Activated naive CD8-positive, alpha-beta T cell treated with anti-CD3 and anti-CD28 coated beads, Interleukin-2, amount 10 ng/mL, durations not matched to agents 7 days and 5 days (primary cell): ENCODE measurements around the gene GOLGA8B. TPM values are rescaled to one million over a fixed set of nuclear protein-coding genes. Genes with fewer than 3 reads are reported as not detected.
A peak's percentile ranks its signal among the peaks of the same experiment; 100 is the strongest.
"Not testable (repeated sequence)": the region's sequence is repeated elsewhere in the genome, so short reads cannot be mapped to it uniquely, and the experiment has no call there.

ENCODE experiments used
- ATAC-seq: fragments of 150-1000 bp; cut with Tn5 transposase; one replicate; pipeline ENCODE4 v1.10.0; 2021; ENCODE audit warnings: low read depth, moderate library complexity
- POLR2A ChIA-PET: fragments of 350-600 bp; sonication (Branson Sonifier 250); formaldehyde crosslinking; loops from one replicate; lab custom pipeline; 2021; ENCODE audit warnings: antibody characterized with exemption; lab: Charles Lee
- DNase-seq: peaks from one replicate; pipeline ENCODE4 v3.0.0; 2021
- H3K27ac Mint-ChIP-seq: one replicate; pipeline ENCODE4 v1.8.0; 2022; ENCODE audit warnings: mild to moderate bottlenecking, mixed read lengths
- H3K27me3 Mint-ChIP-seq: one replicate; pipeline ENCODE4 v1.8.0; 2022; ENCODE audit warnings: mild to moderate bottlenecking, moderate library complexity, mixed read lengths
- H3K36me3 Mint-ChIP-seq: one replicate; pipeline ENCODE4 v1.8.0; 2021; ENCODE audit warnings: mild to moderate bottlenecking, mixed read lengths
- H3K4me1 Mint-ChIP-seq: one replicate; pipeline ENCODE4 v1.8.0; 2021; ENCODE audit warnings: mixed read lengths
- H3K4me3 Mint-ChIP-seq: one replicate; pipeline ENCODE4 v1.8.0; 2022; ENCODE audit warnings: mild to moderate bottlenecking, moderate library complexity, mixed read lengths
- H3K9me3 Mint-ChIP-seq: one replicate; pipeline ENCODE4 v1.8.0; 2021; ENCODE audit warnings: mixed read lengths
- total RNA-seq, 2 experiments: library from RNA; stranded (reverse); gene quantifications; one replicate each; pipeline ENCODE4 v1.2.3, GENCODE V29; 2021

GOLGA8B gene, protein sequence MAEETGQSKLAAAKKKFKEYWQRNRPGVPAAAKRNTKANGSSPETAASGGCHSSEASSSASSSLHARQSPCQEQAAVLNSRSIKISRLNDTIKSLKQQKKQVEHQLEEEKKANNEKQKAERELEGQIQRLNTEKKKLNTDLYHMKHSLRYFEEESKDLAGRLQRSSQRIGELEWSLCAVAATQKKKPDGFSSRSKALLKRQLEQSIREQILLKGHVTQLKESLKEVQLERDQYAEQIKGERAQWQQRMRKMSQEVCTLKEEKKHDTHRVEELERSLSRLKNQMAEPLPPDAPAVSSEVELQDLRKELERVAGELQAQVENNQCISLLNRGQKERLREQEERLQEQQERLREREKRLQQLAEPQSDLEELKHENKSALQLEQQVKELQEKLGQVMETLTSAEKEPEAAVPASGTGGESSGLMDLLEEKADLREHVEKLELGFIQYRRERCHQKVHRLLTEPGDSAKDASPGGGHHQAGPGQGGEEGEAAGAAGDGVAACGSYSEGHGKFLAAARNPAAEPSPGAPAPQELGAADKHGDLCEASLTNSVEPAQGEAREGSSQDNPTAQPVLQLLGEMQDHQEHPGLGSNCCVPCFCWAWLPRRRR
- 100 to 1,000 TPM; 371 to 410 TPM for total RNA-seq

DNA sequence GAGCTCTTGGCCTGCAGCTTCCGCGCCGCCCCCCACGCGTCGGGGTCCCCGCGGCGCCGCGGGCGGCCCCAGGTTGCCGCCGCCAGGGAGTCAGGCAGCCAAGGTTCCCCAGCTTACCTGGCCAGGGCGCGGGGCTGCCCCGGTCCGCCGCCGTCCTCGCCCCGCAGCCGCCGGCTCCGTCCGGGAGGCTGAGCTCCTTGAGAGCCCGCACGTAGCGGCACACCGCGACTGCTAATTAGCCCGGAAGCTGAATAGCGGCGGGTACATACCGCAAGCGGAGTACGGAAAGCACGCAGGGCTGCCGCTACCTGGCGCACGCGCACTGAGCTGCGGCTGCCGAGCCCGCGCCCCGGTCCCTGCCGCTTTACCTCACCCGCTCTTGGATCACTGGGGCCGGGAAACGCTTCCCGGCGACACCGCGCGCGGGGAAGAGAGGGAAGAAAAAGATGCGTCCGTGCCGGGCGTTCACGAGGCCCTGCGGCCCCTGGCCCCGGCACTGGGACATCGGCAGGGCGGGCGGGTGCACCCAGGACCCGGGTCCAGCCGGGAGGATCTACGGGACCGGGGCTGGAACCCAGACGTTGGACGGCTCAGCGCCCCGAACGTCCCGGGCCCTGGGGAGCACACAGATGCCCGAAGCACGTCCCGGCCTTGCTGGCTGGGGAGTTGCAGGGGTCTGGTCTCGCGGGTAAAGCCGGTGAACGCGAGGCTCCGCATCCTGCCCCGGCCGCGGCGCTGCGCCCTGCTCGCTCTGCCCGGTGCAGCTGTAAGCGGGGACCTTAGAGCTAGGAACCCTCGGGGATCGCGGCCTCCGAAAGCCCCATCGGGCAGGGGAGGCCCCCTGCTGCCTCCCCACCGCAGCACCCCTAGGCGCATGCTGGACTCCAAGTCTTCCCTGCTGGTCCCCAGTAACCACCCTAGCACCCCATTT is at the start of gene GOLGA8B:
Gene GOLGA8B, minus strand, starts transcription at position 253 of the 931 bp plus-strand sequence. CDS start 47,739 bp downstream, outside the sequence.
- Mint-ChIP-seq H3K27me3 (peaks cover 24% of the 10 kb centered on the region), H3K9me3 (no peaks in the 10 kb centered on the region), H3K36me3 (peaks cover 6% of the 10 kb centered on the region), H3K27ac (peak within 1 kb of the TSS; percentile 90), H3K4me3 (peak within 1 kb of the TSS; percentile 92), H3K4me1 (peaks cover 31% of the 10 kb centered on the region)
- POLR2A ChIA-PET: interaction anchor here (1.0 to 3.1 kb wide), 10 partner anchors 69 to 386 kb away, joined by 3 to 27 read pairs (median 5); partner anchors contain the start of genes AQR, GOLGA8A, KATNBL1 and LPCAT4
- peak; percentile 88 for DNase-seq
- ATAC-seq: peak; percentile 72

DNA sequence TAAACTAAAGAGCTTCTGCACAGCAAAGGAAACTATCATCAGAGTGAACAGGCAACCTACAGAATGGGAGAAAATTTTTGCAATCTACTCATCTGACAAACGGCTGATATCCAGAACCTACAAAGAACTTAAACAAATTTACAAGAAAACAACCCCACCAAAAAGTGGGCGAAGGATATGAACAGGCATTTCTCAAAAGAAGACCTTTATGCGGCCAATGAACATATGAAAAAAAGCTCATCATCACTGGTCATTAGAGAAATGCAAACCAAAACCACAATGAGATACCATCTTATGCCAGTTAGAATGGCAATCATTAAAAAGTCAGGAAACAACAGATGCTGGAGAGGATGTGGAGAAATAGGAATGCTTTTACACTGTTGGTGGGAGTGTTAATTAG is 49.7 kb upstream of the GOLGA8B start:
- H3K4me3 Mint-ChIP-seq, H3K27ac Mint-ChIP-seq, ATAC-seq, H3K36me3 Mint-ChIP-seq, POLR2A ChIA-PET, DNase-seq, H3K4me1 Mint-ChIP-seq, H3K9me3 Mint-ChIP-seq: not testable (repeated sequence)
- H3K27me3 Mint-ChIP-seq: peaks cover 17% of the 10 kb centered on the region

- Mint-ChIP-seq H3K27ac (no peak overlapping the region), H3K4me1 (no peaks in the 10 kb centered on the region), H3K4me3 (no peak overlapping the region), H3K36me3 (no peaks in the 10 kb centered on the region), H3K27me3 (peaks cover 31% of the 10 kb centered on the region), H3K9me3 (peaks cover 2% of the 10 kb centered on the region)
- POLR2A ChIA-PET: interaction anchor here (0.5 kb wide), 1 partner anchor 570 kb away, joined by 3 read pairs; no protein-coding TSS in a partner anchor
- ATAC-seq (no peak), DNase-seq (no peak)
Measured at GRCh38 chr15:34628577-34629152, 45.2 kb upstream of the GOLGA8B start.

- DNase-seq (no peak), ATAC-seq (no peak)
- H3K9me3 Mint-ChIP-seq: no peaks in the 10 kb centered on the region
- no peak overlapping the region for H3K27ac Mint-ChIP-seq
- H3K4me3 Mint-ChIP-seq: no peak overlapping the region
- POLR2A ChIA-PET: no interaction called here
- no peaks in the 10 kb centered on the region for H3K36me3 Mint-ChIP-seq
- H3K27me3 Mint-ChIP-seq: peaks cover 39% of the 10 kb centered on the region
- peaks cover 6% of the 10 kb centered on the region for H3K4me1 Mint-ChIP-seq
Measured at GRCh38 chr15:34625007-34625406, 41.6 kb upstream of the GOLGA8B start.

GRCh38 chr15:34621675-34622074 is 38.2 kb upstream of the GOLGA8B start:
- POLR2A ChIA-PET: no interaction called here
- H3K9me3 Mint-ChIP-seq: no peaks in the 10 kb centered on the region
- H3K27me3 Mint-ChIP-seq: peaks cover 50% of the 10 kb centered on the region

DNA sequence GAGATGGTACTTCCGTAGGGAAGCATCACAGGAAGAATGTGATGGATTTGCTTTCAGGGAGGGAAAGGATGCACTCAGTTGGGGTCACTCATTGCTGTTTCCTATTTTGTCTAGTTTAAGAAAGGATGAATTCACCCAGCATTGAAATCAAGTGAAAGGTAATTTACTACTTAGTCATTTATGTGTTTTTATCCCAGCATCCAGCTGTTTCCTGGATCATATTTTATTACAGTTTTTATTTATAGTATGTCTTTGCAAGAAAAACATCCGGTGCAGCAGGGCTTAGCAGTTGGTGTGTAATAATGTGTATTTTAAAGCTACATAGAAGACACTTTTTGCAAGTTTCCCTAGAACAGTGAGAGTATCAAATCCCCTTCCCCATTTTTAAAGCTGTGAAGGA is 37.4 kb upstream of the GOLGA8B start:
- Mint-ChIP-seq H3K4me3 (no peak overlapping the region), H3K27me3 (peaks cover 50% of the 10 kb centered on the region), H3K36me3 (no peaks in the 10 kb centered on the region), H3K4me1 (peaks cover 9% of the 10 kb centered on the region), H3K9me3 (no peaks in the 10 kb centered on the region), H3K27ac (no peak overlapping the region)
- no peak for ATAC-seq
- no peak for DNase-seq
- POLR2A ChIA-PET: no interaction called here

More at GRCh38 chr15:34621675-34622074, 38.2 kb upstream of the GOLGA8B start:
- no peaks in the 10 kb centered on the region for H3K36me3 Mint-ChIP-seq
- H3K4me1 Mint-ChIP-seq: peaks cover 9% of the 10 kb centered on the region
- no peak for DNase-seq
- H3K4me3 Mint-ChIP-seq: no peak overlapping the region
- no peak overlapping the region for H3K27ac Mint-ChIP-seq
- no peak for ATAC-seq

GRCh38 chr15:34620142-34620541 is 36.7 kb upstream of the GOLGA8B start:
- Mint-ChIP-seq H3K27ac (no peak overlapping the region), H3K36me3 (no peaks in the 10 kb centered on the region), H3K27me3 (peaks cover 54% of the 10 kb centered on the region), H3K4me3 (no peak overlapping the region), H3K9me3 (no peaks in the 10 kb centered on the region), H3K4me1 (peaks cover 9% of the 10 kb centered on the region)
- DNase-seq (no peak), ATAC-seq (no peak)
- POLR2A ChIA-PET: no interaction called here

GRCh38 chr15:34619151-34619550 is 35.7 kb upstream of the GOLGA8B start:
- ATAC-seq: no peak
- H3K27ac Mint-ChIP-seq: no peak overlapping the region
- DNase-seq: no peak
- no peaks in the 10 kb centered on the region for H3K36me3 Mint-ChIP-seq
- peaks cover 57% of the 10 kb centered on the region for H3K27me3 Mint-ChIP-seq
- peaks cover 9% of the 10 kb centered on the region for H3K4me1 Mint-ChIP-seq
- no peak overlapping the region for H3K4me3 Mint-ChIP-seq
- POLR2A ChIA-PET: no interaction called here
- H3K9me3 Mint-ChIP-seq: no peaks in the 10 kb centered on the region

DNA sequence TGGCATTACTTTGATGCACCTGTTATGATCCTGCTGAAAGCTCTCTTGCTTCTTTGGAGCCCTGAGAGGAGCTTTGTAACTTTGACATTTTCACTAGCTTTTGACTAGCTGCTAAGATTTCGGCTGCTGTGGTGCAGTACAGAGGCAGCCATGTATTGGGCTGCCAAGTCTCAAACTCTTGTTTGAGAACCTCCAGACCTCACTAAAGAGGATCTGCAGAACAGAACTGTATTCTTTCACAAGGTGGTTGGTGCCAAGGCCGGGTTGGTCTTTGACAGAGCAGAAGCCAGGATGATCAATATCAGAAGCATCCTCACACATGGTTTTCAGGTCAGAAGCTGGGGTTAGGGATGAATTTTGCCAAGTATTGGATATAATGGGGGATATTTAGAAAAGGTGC is 34.6 kb upstream of the GOLGA8B start:
- Mint-ChIP-seq H3K27ac (no peak overlapping the region), H3K4me1 (peaks cover 9% of the 10 kb centered on the region), H3K36me3 (no peaks in the 10 kb centered on the region), H3K27me3 (peaks cover 62% of the 10 kb centered on the region), H3K9me3 (no peaks in the 10 kb centered on the region), H3K4me3 (no peak overlapping the region)
- POLR2A ChIA-PET: no interaction called here
- no peak for DNase-seq
- no peak for ATAC-seq

DNA sequence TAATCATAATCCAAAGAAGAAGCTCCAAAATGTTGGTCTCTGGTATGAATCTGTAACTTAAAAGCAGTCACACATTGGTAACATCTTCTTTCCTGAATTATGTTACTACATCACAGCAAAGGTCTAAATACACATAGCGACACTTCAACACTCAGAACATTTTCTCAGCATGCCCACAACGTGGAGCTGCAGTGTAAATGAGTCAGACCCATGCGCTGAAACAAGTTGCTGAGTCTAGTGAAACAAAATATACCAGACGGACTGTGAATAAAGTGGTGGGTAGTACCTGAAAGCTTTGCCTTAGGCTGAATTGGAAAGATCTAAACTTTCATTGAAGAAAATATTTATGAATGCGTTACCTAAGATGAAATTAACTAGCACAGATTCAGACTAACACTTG is 33.2 kb upstream of the GOLGA8B start:
- no peak for DNase-seq
- Mint-ChIP-seq H3K27me3 (peaks cover 69% of the 10 kb centered on the region), H3K4me3 (no peak overlapping the region), H3K36me3 (no peaks in the 10 kb centered on the region), H3K4me1 (peaks cover 8% of the 10 kb centered on the region), H3K27ac (no peak overlapping the region), H3K9me3 (no peaks in the 10 kb centered on the region)
- POLR2A ChIA-PET: no interaction called here
- no peak for ATAC-seq

- H3K4me3 Mint-ChIP-seq: no peak overlapping the region
- H3K27ac Mint-ChIP-seq: no peak overlapping the region
- no peaks in the 10 kb centered on the region for H3K36me3 Mint-ChIP-seq
- POLR2A ChIA-PET: no interaction called here
- DNase-seq (no peak), ATAC-seq (no peak)
- no peaks in the 10 kb centered on the region for H3K9me3 Mint-ChIP-seq
- peaks cover 11% of the 10 kb centered on the region for H3K4me1 Mint-ChIP-seq
- peaks cover 53% of the 10 kb centered on the region for H3K27me3 Mint-ChIP-seq
Measured at GRCh38 chr15:34613997-34614396, 30.5 kb upstream of the GOLGA8B start.

DNA sequence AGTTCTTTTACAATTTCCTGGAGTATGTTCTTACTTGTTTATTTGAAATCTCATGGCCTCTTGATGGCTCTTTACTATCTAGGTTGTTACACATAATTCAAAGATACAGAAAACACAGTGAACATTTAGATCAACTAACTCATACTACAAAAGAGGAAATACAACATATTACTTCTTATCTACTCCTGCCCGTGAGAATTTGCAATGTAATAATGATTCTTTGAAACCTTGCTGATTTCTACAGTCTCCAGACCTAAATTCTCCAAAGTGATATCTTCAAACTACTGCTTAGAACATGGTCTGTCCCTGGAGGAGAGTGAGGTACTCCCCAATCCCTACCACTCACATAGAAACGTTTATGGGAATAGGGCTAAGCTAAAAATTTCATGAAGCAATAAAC is 29.9 kb upstream of the GOLGA8B start:
- no peak for DNase-seq
- Mint-ChIP-seq H3K4me3 (no peak overlapping the region), H3K36me3 (no peaks in the 10 kb centered on the region), H3K27me3 (peaks cover 52% of the 10 kb centered on the region), H3K9me3 (no peaks in the 10 kb centered on the region), H3K4me1 (peaks cover 11% of the 10 kb centered on the region), H3K27ac (no peak overlapping the region)
- no peak for ATAC-seq
- POLR2A ChIA-PET: no interaction called here

- no peak for ATAC-seq
- Mint-ChIP-seq H3K9me3 (no peaks in the 10 kb centered on the region), H3K27me3 (peaks cover 40% of the 10 kb centered on the region), H3K4me1 (peaks cover 11% of the 10 kb centered on the region), H3K4me3 (peak overlapping the region; percentile 13), H3K36me3 (no peaks in the 10 kb centered on the region), H3K27ac (no peak overlapping the region)
- POLR2A ChIA-PET: no interaction called here
- no peak for DNase-seq
Measured at GRCh38 chr15:34610354-34610753, 26.9 kb upstream of the GOLGA8B start.
